Osteocyte (in vitro differentiated cells): ENCODE results near the gene IL1RAPL1. TPM values are rescaled to one million over a fixed set of nuclear protein-coding genes. Genes with fewer than 3 reads are reported as not detected.

Experiments
- DNase-seq: peaks from one replicate; pipeline ENCODE4 v3.0.0; 2021; ENCODE audit warnings: mixed read lengths; ENCODE audit not compliant: unreplicated experiment; ENCODE audit errors: extremely low spot score
- H3K27ac Mint-ChIP-seq: one replicate; pipeline ENCODE4 v1.8.0; 2021; ENCODE audit warnings: mild to moderate bottlenecking, mixed read lengths; ENCODE audit not compliant: unreplicated experiment
- H3K27me3 Mint-ChIP-seq: one replicate; pipeline ENCODE4 v1.8.0; 2021; ENCODE audit warnings: mixed read lengths; ENCODE audit not compliant: unreplicated experiment
- H3K36me3 Mint-ChIP-seq: one replicate; pipeline ENCODE4 v1.8.0; 2021; ENCODE audit warnings: mixed read lengths; ENCODE audit not compliant: unreplicated experiment
- H3K4me1 Mint-ChIP-seq: one replicate; pipeline ENCODE4 v1.8.0; 2021; ENCODE audit warnings: mixed read lengths; ENCODE audit not compliant: unreplicated experiment
- H3K4me3 Mint-ChIP-seq: one replicate; pipeline ENCODE4 v1.8.0; 2021; ENCODE audit warnings: mild to moderate bottlenecking, moderate library complexity, mixed read lengths; ENCODE audit not compliant: unreplicated experiment
- H3K9me3 Mint-ChIP-seq: one replicate; pipeline ENCODE4 v1.8.0; 2021; ENCODE audit warnings: mixed read lengths; ENCODE audit not compliant: unreplicated experiment
- total RNA-seq: library from RNA; stranded (reverse); gene quantifications from 2 replicates; pipeline ENCODE4 v1.2.1, GENCODE V29; 2021
- TF ChIP-seq, protein P1 (sequence below): fragments of 200-600 bp; sonication (generic); IDR thresholded peaks from 2 replicates; pipeline ENCODE4 v1.5.0; 2021; ENCODE audit warnings: antibody characterized with exemption, mild to moderate bottlenecking, moderate library complexity

Gene IL1RAPL1
- total RNA-seq, 1 donor from 2014 or later, result not detected

DNA sequence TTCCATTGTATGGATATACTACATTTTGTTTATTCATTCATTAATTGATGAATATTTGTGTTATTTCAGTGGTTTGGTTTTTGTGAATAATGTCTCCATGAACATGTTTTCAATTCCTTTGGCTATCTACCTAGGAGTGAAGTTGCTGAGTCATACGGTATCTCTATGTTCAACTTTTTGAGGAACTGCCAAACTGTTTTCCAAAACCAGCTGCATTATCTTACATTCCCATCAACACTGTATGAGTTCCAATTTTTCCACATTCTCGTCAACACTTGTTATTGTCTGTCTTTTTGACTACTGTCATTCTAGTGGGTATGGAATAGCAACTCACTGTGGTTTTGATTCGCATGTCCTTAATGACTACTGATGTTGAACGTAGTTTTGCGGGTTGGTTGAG is 1239.5 kb downstream of the IL1RAPL1 start:
- Mint-ChIP-seq H3K9me3 (no peaks in the 10 kb centered on the region), H3K27me3 (no peaks in the 10 kb centered on the region), H3K4me3 (no peak overlapping the region), H3K36me3 (no peaks in the 10 kb centered on the region), H3K27ac (no peak overlapping the region), H3K4me1 (peaks cover 3% of the 10 kb centered on the region)
- TF ChIP-seq, protein P1, sequence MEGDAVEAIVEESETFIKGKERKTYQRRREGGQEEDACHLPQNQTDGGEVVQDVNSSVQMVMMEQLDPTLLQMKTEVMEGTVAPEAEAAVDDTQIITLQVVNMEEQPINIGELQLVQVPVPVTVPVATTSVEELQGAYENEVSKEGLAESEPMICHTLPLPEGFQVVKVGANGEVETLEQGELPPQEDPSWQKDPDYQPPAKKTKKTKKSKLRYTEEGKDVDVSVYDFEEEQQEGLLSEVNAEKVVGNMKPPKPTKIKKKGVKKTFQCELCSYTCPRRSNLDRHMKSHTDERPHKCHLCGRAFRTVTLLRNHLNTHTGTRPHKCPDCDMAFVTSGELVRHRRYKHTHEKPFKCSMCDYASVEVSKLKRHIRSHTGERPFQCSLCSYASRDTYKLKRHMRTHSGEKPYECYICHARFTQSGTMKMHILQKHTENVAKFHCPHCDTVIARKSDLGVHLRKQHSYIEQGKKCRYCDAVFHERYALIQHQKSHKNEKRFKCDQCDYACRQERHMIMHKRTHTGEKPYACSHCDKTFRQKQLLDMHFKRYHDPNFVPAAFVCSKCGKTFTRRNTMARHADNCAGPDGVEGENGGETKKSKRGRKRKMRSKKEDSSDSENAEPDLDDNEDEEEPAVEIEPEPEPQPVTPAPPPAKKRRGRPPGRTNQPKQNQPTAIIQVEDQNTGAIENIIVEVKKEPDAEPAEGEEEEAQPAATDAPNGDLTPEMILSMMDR, result no peak
- DNase-seq, result no peak

DNA sequence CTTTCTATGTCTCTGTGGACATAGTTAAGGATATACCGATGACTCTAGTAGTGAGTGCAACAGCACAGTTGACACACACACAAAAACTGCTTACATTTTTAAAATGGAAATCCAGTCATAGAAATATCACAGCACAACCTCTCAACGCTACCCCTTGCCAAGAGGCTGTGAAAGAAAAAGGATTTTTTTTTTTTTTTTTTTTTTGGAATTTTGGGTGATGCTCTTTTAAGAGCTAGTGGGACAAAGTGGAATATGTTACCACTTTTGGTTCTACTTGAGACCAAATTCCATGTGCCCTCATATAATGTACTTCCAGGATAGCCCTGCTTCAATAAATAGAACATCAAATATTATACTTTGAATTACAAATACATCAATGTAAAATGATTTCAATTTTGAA is 1247.1 kb downstream of the IL1RAPL1 start:
- DNase-seq, result no peak
- Mint-ChIP-seq H3K4me3 (no peak overlapping the region), H3K27ac (no peak overlapping the region), H3K9me3 (peaks cover 3% of the 10 kb centered on the region), H3K4me1 (no peaks in the 10 kb centered on the region), H3K27me3 (no peaks in the 10 kb centered on the region), H3K36me3 (no peaks in the 10 kb centered on the region)
- TF ChIP-seq, protein P1, result no peak

DNA sequence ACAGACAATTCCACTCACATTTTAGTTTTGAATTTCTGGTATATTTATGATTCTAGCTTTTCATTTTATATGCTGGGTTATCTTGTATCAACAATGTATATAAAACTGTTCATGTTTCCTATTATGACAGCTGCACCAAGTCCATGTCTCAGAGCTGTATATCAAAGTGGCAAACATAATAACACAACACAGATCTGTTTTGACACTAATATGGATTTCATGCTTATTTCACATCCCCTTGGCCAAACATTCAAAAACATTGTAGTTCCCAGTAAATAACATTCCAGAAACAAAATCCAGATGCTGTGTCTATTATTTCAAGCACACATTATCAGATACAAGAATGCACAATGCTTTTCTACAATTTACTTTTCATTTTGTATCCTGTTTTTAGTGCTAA is 1247.5 kb downstream of the IL1RAPL1 start:
- Mint-ChIP-seq H3K9me3 (peaks cover 3% of the 10 kb centered on the region), H3K4me1 (no peaks in the 10 kb centered on the region), H3K27me3 (no peaks in the 10 kb centered on the region), H3K4me3 (no peak overlapping the region), H3K27ac (no peak overlapping the region), H3K36me3 (no peaks in the 10 kb centered on the region)
- TF ChIP-seq, protein P1, result no peak
- DNase-seq, result no peak

DNA sequence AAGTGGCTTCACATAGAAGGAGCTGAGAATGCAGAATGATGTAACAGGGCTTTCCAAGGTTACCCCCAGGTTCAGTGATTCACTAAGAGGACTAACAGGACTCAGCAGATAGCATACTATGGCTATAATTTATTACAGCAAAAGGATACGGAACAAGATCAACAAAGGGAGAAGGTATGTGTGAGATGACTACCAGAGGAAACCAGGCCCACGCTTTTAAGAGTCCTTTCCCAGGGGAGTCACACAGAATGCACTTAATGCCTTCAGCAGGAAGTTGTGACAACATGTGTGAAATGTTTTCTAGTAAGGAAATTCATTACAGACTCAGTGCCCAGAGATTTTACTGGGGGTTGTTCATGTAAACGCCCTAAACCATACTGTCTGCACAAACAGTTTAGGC is 1254.5 kb downstream of the IL1RAPL1 start:
- no peaks in the 10 kb centered on the region for H3K36me3 Mint-ChIP-seq
- no peak for DNase-seq
- H3K27ac Mint-ChIP-seq, result no peak overlapping the region
- TF ChIP-seq, protein P1, result no peak
- no peaks in the 10 kb centered on the region for H3K9me3 Mint-ChIP-seq
- H3K4me1 Mint-ChIP-seq, result no peaks in the 10 kb centered on the region
- no peak overlapping the region for H3K4me3 Mint-ChIP-seq
- H3K27me3 Mint-ChIP-seq, result no peaks in the 10 kb centered on the region

DNA sequence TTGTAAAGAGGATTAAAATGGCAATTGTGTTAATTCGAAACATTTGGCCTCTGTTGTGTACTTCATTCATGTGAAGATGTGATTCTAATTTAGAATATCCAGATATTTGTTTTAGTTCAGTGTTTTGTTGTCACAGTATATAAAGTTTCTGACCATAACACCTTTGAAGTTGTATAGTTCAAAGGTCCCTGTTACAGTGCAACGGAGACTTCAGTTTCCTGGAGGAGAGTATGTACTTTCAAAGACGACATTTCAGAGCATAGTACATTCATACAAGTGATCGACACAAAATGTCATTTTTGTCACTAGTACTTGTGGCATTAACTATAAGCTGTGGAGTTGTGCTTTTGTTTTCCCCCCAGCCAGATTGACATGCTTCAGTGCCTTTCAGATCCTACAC is 1255.3 kb downstream of the IL1RAPL1 start:
- Mint-ChIP-seq H3K4me1 (no peaks in the 10 kb centered on the region), H3K9me3 (no peaks in the 10 kb centered on the region), H3K27me3 (no peaks in the 10 kb centered on the region), H3K27ac (no peak overlapping the region), H3K36me3 (no peaks in the 10 kb centered on the region), H3K4me3 (no peak overlapping the region)
- no peak for DNase-seq
- TF ChIP-seq, protein P1, result no peak
